ENCODE results near the gene RGS19.

DNA sequence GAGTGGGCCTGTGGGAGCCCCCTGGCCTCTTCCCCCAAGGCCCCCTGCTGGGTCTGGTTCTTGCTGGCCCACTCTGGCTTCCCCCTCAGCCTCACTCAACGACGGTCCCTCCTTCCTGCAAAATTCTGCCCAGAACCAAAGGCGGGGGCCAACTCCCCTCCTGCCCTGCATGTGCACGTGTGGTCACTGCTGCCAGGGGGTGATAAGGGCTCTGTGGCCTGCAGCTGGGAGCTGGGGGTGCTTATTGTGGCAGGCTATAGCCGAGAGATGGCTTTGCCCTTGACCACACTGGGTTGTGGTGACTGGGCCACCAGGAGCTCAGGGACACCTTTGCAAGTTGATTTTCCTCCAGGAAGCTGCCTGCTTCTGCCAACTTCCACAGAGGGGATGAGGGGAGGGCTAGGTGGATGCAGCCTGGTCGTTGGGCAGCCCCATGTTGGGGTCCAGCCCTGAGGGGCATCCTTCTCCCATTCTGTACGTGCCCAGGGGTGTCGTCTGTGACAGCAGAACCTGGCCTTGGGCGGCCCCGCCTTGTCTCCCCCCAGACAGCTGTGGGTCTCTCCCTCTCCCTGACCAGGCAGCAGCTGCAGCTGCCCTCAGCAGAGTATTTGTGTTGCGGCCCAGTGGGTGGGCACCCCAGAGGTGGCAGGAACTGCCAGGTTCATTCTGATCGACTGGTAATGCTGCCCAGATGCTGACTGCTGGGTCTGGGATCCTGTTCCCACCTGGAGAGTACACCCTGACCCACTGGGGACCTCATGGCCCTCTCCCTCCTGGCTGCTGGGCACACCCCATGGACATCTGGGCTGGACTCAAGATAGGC lies 10.7 kb downstream of the RGS19 start:
- TF ChIP-seq, protein P1, sequence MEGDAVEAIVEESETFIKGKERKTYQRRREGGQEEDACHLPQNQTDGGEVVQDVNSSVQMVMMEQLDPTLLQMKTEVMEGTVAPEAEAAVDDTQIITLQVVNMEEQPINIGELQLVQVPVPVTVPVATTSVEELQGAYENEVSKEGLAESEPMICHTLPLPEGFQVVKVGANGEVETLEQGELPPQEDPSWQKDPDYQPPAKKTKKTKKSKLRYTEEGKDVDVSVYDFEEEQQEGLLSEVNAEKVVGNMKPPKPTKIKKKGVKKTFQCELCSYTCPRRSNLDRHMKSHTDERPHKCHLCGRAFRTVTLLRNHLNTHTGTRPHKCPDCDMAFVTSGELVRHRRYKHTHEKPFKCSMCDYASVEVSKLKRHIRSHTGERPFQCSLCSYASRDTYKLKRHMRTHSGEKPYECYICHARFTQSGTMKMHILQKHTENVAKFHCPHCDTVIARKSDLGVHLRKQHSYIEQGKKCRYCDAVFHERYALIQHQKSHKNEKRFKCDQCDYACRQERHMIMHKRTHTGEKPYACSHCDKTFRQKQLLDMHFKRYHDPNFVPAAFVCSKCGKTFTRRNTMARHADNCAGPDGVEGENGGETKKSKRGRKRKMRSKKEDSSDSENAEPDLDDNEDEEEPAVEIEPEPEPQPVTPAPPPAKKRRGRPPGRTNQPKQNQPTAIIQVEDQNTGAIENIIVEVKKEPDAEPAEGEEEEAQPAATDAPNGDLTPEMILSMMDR (IDR thresholded peaks at IDR 0.05) = no peak
- no peak for TF ChIP-seq POLR2A (IDR thresholded peaks at IDR 0.05)
